NCI-H748 (cell line): ENCODE results near the gene PRKCE.
"Not testable (repeated sequence)": the region's sequence is repeated elsewhere in the genome, so short reads cannot be mapped to it uniquely, and the experiment has no call there.

Experiments
- DNase-seq: peaks from one replicate; lab custom pipeline; 2025; ENCODE audit not compliant: unreplicated experiment; lab: John Stamatoyannopoulos, UW

The PRKCE gene

GRCh38 chr2:45902380-45902779 is 250.9 kb downstream of the PRKCE start:
- DNase-seq = no peak

- no peak for DNase-seq
Measured at GRCh38 chr2:45902781-45903375, 251.4 kb downstream of the PRKCE start.

- DNase-seq = no peak
Measured at GRCh38 chr2:45904267-45904945, 252.9 kb downstream of the PRKCE start.

GRCh38 chr2:45904946-45905631 is 253.6 kb downstream of the PRKCE start:
- peak; percentile 35 for DNase-seq

GRCh38 chr2:45905632-45905958 is 254.1 kb downstream of the PRKCE start:
- DNase-seq = peak; percentile 15

- DNase-seq = no peak
Measured at GRCh38 chr2:45907592-45907991, 256.1 kb downstream of the PRKCE start.

- no peak for DNase-seq
Measured at GRCh38 chr2:45908316-45909170, 257.1 kb downstream of the PRKCE start.

- DNase-seq = no peak
Measured at GRCh38 chr2:45909171-45909565, 257.7 kb downstream of the PRKCE start.

GRCh38 chr2:45909677-45910191 is 258.3 kb downstream of the PRKCE start:
- DNase-seq = peak; percentile 49

- no peak for DNase-seq
Measured at GRCh38 chr2:45910473-45911060, 259.1 kb downstream of the PRKCE start.

GRCh38 chr2:45911538-45911937 is 260.1 kb downstream of the PRKCE start:
- DNase-seq = no peak

- no peak for DNase-seq
Measured at GRCh38 chr2:45912109-45912508, 260.6 kb downstream of the PRKCE start.

- no peak for DNase-seq
Measured at GRCh38 chr2:45913539-45913938, 262.1 kb downstream of the PRKCE start.

GRCh38 chr2:45915523-45915922 is 264.0 kb downstream of the PRKCE start:
- no peak for DNase-seq

GRCh38 chr2:45917561-45918176 is 266.2 kb downstream of the PRKCE start:
- DNase-seq = not testable (repeated sequence)

GRCh38 chr2:45918463-45919159 is 267.1 kb downstream of the PRKCE start:
- peak; percentile 36 for DNase-seq

- DNase-seq = peak; percentile 36
Measured at GRCh38 chr2:45919160-45919650, 267.7 kb downstream of the PRKCE start.

GRCh38 chr2:45919711-45920111 is 268.2 kb downstream of the PRKCE start:
- DNase-seq = no peak

- no peak for DNase-seq
Measured at GRCh38 chr2:45921921-45922320, 270.4 kb downstream of the PRKCE start.

GRCh38 chr2:45922577-45922988 is 271.1 kb downstream of the PRKCE start:
- DNase-seq = peak; percentile 66
